A673 (cell line): Measurements from ENCODE around the gene GNRHR. TPM values are rescaled to one million over a fixed set of nuclear protein-coding genes. Genes with fewer than 3 reads are reported as not detected.

Experiments used
- BruUV-seq: library from RNA; stranded (reverse); fragments of 400-500 nt; replicated peaks from 2 replicates; lab custom pipeline; 2021; lab: Mats Ljungman, UMichigan
- CTCF ChIA-PET: fragments of 300-600 bp; sonication (Branson Sonifier 250); formaldehyde crosslinking; loops from one replicate; lab custom pipeline; 2022; ENCODE audit warnings: antibody characterized with exemption; lab: Charles Lee
- POLR2A ChIA-PET: fragments of 300-600 bp; sonication (Branson Sonifier 250); formaldehyde crosslinking; loops from one replicate; lab custom pipeline; 2022; ENCODE audit warnings: antibody characterized with exemption; ENCODE audit not compliant: low non-redundant PET; lab: Charles Lee
- DNase-seq: peaks from one replicate; pipeline ENCODE4 v3.0.0-alpha.2; 2015; ENCODE audit warnings: low spot score
- H3K27ac ChIP-seq: fragments of 200-600 bp; sonication (generic); 2 replicates; pipeline ENCODE4 v1.5.1; 2016; ENCODE audit warnings: mixed run types, low read depth, mild to moderate bottlenecking, mixed read lengths, antibody characterized with exemption, low read length; ENCODE audit not compliant: poor library complexity, severe bottlenecking
- H3K27me3 ChIP-seq: fragments of 200-600 bp; sonication (generic); replicated peaks from 2 replicates; pipeline ENCODE4 v1.6.1; 2017; ENCODE audit warnings: mixed run types, low read depth, mild to moderate bottlenecking, mixed read lengths, antibody characterized with exemption, low read length; ENCODE audit not compliant: insufficient read depth, poor library complexity
- H3K36me3 ChIP-seq: fragments of 200-600 bp; sonication (generic); 2 replicates; pipeline ENCODE4 v1.6.1; 2016; ENCODE audit warnings: mixed run types, mild to moderate bottlenecking, mixed read lengths, antibody characterized with exemption, low read length; ENCODE audit not compliant: insufficient read depth, poor library complexity, severe bottlenecking
- H3K4me1 ChIP-seq: fragments of 200-600 bp; sonication (generic); 2 replicates; pipeline ENCODE4 v1.6.1; 2017; ENCODE audit warnings: mixed run types, mild to moderate bottlenecking, mixed read lengths, antibody characterized with exemption, low read length; ENCODE audit not compliant: insufficient read depth, poor library complexity, severe bottlenecking
- H3K4me3 ChIP-seq: fragments of 200-600 bp; sonication (generic); 2 replicates; pipeline ENCODE4 v1.5.1; 2016; ENCODE audit warnings: low read depth, mixed run types, mild to moderate bottlenecking, mixed read lengths, low read length; ENCODE audit not compliant: poor library complexity, severe bottlenecking
- H3K9me3 ChIP-seq: fragments of 200-600 bp; sonication (generic); 2 replicates; pipeline ENCODE4 v1.6.1; 2016; ENCODE audit warnings: mixed run types, low read depth, mild to moderate bottlenecking, mixed read lengths, antibody characterized with exemption, low read length; ENCODE audit not compliant: poor library complexity, severe bottlenecking
- EZH2 ChIP-seq: fragments of 200-600 bp; sonication (generic); IDR thresholded peaks from 2 replicates; pipeline ENCODE4 v1.6.1; 2017; ENCODE audit warnings: borderline replicate concordance, low read depth, mild to moderate bottlenecking, mixed read lengths, antibody characterized with exemption, low read length; ENCODE audit not compliant: poor library complexity, severe bottlenecking
- intact Hi-C: fragments of 100-400 bp; cut with micrococcal nuclease; formaldehyde crosslinking; loops from one replicate; pipeline ENCODE4 v1.10.0; 2022; ENCODE audit not compliant: unreplicated experiment
- total RNA-seq: library from RNA; stranded (reverse); gene quantifications from 2 replicates; pipeline ENCODE4 v1.2.3, GENCODE V29; 2021
- TF ChIP-seq, protein P1 (sequence below): fragments of 300-800, 200-600 bp; sonication (generic); conservative IDR thresholded peaks from 2 replicates; pipeline ENCODE4 v1.5.1; 2017; ENCODE audit warnings: low read depth, mild to moderate bottlenecking, antibody characterized with exemption, low read length, moderate library complexity, mixed read lengths

The GNRHR gene
- total RNA-seq, 1 experiment from 2014 or later, result not detected

GRCh38 chr4:67719953-67720617 lies 34.1 kb downstream of the GNRHR start:
- TF ChIP-seq, protein P1, sequence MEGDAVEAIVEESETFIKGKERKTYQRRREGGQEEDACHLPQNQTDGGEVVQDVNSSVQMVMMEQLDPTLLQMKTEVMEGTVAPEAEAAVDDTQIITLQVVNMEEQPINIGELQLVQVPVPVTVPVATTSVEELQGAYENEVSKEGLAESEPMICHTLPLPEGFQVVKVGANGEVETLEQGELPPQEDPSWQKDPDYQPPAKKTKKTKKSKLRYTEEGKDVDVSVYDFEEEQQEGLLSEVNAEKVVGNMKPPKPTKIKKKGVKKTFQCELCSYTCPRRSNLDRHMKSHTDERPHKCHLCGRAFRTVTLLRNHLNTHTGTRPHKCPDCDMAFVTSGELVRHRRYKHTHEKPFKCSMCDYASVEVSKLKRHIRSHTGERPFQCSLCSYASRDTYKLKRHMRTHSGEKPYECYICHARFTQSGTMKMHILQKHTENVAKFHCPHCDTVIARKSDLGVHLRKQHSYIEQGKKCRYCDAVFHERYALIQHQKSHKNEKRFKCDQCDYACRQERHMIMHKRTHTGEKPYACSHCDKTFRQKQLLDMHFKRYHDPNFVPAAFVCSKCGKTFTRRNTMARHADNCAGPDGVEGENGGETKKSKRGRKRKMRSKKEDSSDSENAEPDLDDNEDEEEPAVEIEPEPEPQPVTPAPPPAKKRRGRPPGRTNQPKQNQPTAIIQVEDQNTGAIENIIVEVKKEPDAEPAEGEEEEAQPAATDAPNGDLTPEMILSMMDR, result no peak
- no peak for TF ChIP-seq EZH2
- H3K36me3 ChIP-seq, result no peaks in the 10 kb centered on the region
- intact Hi-C loops, result no loop called here
- H3K4me1 ChIP-seq, result no peaks in the 10 kb centered on the region
- CTCF ChIA-PET, result no interaction called here
- no peak for DNase-seq
- no peak overlapping the region for H3K27ac ChIP-seq
- POLR2A ChIA-PET, result no interaction called here
- BruUV-seq, result no TSS peak
- no peaks in the 10 kb centered on the region for H3K27me3 ChIP-seq
- no peak overlapping the region for H3K4me3 ChIP-seq
- no peaks in the 10 kb centered on the region for H3K9me3 ChIP-seq

DNA sequence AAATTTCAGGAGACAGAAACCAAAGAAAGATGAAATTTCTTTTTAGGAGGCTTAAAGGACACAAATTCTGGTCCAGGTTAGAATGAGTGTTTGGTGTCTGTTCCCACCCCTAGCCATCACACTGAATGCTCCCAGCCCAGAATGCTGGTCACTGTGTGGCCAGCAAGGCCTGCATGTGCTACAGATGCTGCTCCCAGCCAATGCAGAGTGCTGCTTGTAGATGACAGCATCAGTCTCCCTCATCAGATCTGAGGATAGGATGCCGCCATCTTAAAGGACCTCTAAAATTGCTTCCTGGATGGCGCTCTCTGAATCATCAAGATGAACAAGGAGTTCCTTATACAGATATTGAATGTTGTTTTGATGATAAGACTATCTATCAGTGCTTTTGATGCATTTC lies 35.3 kb downstream of the GNRHR start:
- no peaks in the 10 kb centered on the region for H3K9me3 ChIP-seq
- intact Hi-C loops, result no loop called here
- DNase-seq, result no peak
- no TSS peak for BruUV-seq
- H3K4me1 ChIP-seq, result no peaks in the 10 kb centered on the region
- H3K4me3 ChIP-seq, result no peak overlapping the region
- H3K27me3 ChIP-seq, result no peaks in the 10 kb centered on the region
- H3K36me3 ChIP-seq, result no peaks in the 10 kb centered on the region
- TF ChIP-seq EZH2, result no peak
- TF ChIP-seq, protein P1, result no peak
- ChIA-PET POLR2A (no interaction called here), CTCF (no interaction called here)
- no peak overlapping the region for H3K27ac ChIP-seq

DNA sequence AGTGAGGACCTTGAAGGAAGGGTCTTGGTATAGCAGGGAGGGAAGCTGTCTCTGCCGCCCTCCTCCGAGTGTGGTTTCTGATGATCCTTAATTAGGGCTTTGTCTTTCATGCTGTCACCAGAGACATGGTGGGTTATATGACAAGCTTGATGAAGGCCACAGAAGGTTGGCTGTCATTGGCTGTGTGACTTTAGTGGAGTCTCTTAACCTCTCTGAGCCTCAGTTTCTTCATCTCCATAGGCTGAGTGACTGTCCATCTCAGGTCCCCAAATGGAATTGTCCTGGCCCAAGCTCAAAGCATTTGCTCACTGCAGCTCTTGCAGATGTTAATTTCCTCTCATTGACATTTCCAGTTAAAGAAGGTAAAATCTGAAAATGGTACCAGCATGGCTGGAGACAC lies 36.6 kb downstream of the GNRHR start:
- H3K27me3 ChIP-seq, result no peaks in the 10 kb centered on the region
- POLR2A ChIA-PET, result no interaction called here
- H3K36me3 ChIP-seq, result no peaks in the 10 kb centered on the region
- H3K4me1 ChIP-seq, result no peaks in the 10 kb centered on the region
- DNase-seq, result no peak
- no peak overlapping the region for H3K4me3 ChIP-seq
- TF ChIP-seq, protein P1, result no peak
- no peak for TF ChIP-seq EZH2
- H3K9me3 ChIP-seq, result no peaks in the 10 kb centered on the region
- no TSS peak for BruUV-seq
- CTCF ChIA-PET, result no interaction called here
- intact Hi-C loops, result no loop called here
- H3K27ac ChIP-seq, result no peak overlapping the region
